Kidney capillary endothelial cell (primary cell): Measurements from ENCODE around the gene SGIP1.

Experiments used
- DNase-seq: peaks from one replicate; pipeline ENCODE4 v3.0.0-alpha.2; 2018; ENCODE audit warnings: low spot score

Gene SGIP1

GRCh38 chr1:66533804-66534740 is at the start of gene SGIP1:
TSS of gene SGIP1 (plus strand) at chr1:66534153. CDS start at chr1:66534359, 206 bp downstream.
- DNase-seq, result peak; percentile 40

- DNase-seq, result peak; percentile 72
Observed at GRCh38 chr1:66489151-66489550, 44.8 kb upstream of the SGIP1 start.

- DNase-seq, result no peak
Observed at GRCh38 chr1:66489972-66490601, 43.9 kb upstream of the SGIP1 start.

GRCh38 chr1:66490816-66491215 is 43.1 kb upstream of the SGIP1 start:
- no peak for DNase-seq

- no peak for DNase-seq
Observed at GRCh38 chr1:66492424-66492823, 41.5 kb upstream of the SGIP1 start.

GRCh38 chr1:66493731-66494130 is 40.2 kb upstream of the SGIP1 start:
- DNase-seq, result no peak

- DNase-seq, result no peak
Observed at GRCh38 chr1:66494482-66494881, 39.5 kb upstream of the SGIP1 start.

GRCh38 chr1:66495495-66495894 is 38.5 kb upstream of the SGIP1 start:
- DNase-seq, result no peak

- DNase-seq, result no peak
Observed at GRCh38 chr1:66497910-66498309, 36.0 kb upstream of the SGIP1 start.

- no peak for DNase-seq
Observed at GRCh38 chr1:66500301-66500700, 33.7 kb upstream of the SGIP1 start.

GRCh38 chr1:66502086-66502485 is 31.9 kb upstream of the SGIP1 start:
- DNase-seq, result no peak

- peak; percentile 75 for DNase-seq
Observed at GRCh38 chr1:66503841-66504470, 30.0 kb upstream of the SGIP1 start.

- no peak for DNase-seq
Observed at GRCh38 chr1:66505671-66506392, 28.1 kb upstream of the SGIP1 start.

GRCh38 chr1:66506393-66506687 is 27.6 kb upstream of the SGIP1 start:
- DNase-seq, result no peak

- DNase-seq, result no peak
Observed at GRCh38 chr1:66506991-66507390, 27.0 kb upstream of the SGIP1 start.

GRCh38 chr1:66510407-66510806 is 23.5 kb upstream of the SGIP1 start:
- no peak for DNase-seq

- DNase-seq, result no peak
Observed at GRCh38 chr1:66511118-66511517, 22.8 kb upstream of the SGIP1 start.

- DNase-seq, result no peak
Observed at GRCh38 chr1:66517959-66518358, 16.0 kb upstream of the SGIP1 start.

GRCh38 chr1:66518654-66519053 is 15.3 kb upstream of the SGIP1 start:
- no peak for DNase-seq

GRCh38 chr1:66519992-66520391 is 14.0 kb upstream of the SGIP1 start:
- DNase-seq, result no peak

GRCh38 chr1:66520655-66521054 is 13.3 kb upstream of the SGIP1 start:
- no peak for DNase-seq

- peak; percentile 33 for DNase-seq
Observed at GRCh38 chr1:66521721-66522365, 12.1 kb upstream of the SGIP1 start.
